Liver (tissue), 9 donors: ENCODE measurements around the gene SNUPN. TPM values are rescaled to one million over a fixed set of nuclear protein-coding genes. Genes with fewer than 3 reads are reported as not detected.

ENCODE experiments used
- DNase-seq: peaks from one replicate; pipeline ENCODE4 v3.0.0-alpha.2; 2017; ENCODE audit warnings: low spot score
- H3K27ac ChIP-seq, 2 donors: one replicate each; pipeline ENCODE4 v1.7.0; 2013; ENCODE audit warnings: inconsistent platforms in 2 of 2, low read length in 2 of 2, control low read depth in 1 of 2, low read depth in 1 of 2, mild to moderate bottlenecking in 1 of 2
- H3K27me3 ChIP-seq, 4 donors: one replicate each; pipeline versions ENCODE4 v1.6.1 to v1.7.0; 2013; ENCODE audit warnings: low read length in 3 of 4, inconsistent platforms in 1 of 4, mild to moderate bottlenecking in 1 of 4, moderate library complexity in 1 of 4; ENCODE audit not compliant: control insufficient read depth in 4 of 4, insufficient read depth in 4 of 4
- H3K36me3 ChIP-seq, 4 donors: one replicate each; pipeline versions ENCODE4 v1.6.1 to v1.7.0; 2013; ENCODE audit warnings: low read length in 3 of 4, mild to moderate bottlenecking in 3 of 4, low read depth in 1 of 4, moderate library complexity in 1 of 4; ENCODE audit not compliant: control insufficient read depth in 4 of 4, insufficient read depth in 3 of 4
- H3K4me1 ChIP-seq, 4 donors: one replicate each; pipeline versions ENCODE4 v1.6.1 to v1.7.0; 2013; ENCODE audit warnings: low read length in 3 of 4, mild to moderate bottlenecking in 3 of 4, moderate library complexity in 1 of 4; ENCODE audit not compliant: control insufficient read depth in 4 of 4, insufficient read depth in 4 of 4
- H3K4me3 ChIP-seq, 3 donors: one replicate each; pipeline versions ENCODE4 v1.6.1 to v1.7.0; 2013; ENCODE audit warnings: low read length in 3 of 3, control low read depth in 1 of 3, low read depth in 1 of 3, mild to moderate bottlenecking in 1 of 3
- H3K9ac ChIP-seq, 2 donors: one replicate each; pipeline ENCODE4 v1.7.0; 2013; ENCODE audit warnings: low read length in 2 of 2, mild to moderate bottlenecking in 2 of 2, moderate library complexity in 2 of 2, control low read depth in 1 of 2, low read depth in 1 of 2
- H3K9me3 ChIP-seq, 4 donors: one replicate each; pipeline versions ENCODE4 v1.6.1 to v1.7.0; 2013; ENCODE audit warnings: low read length in 3 of 4; ENCODE audit not compliant: control insufficient read depth in 4 of 4
- CTCF ChIP-seq: fragments of 150-350 bp; IDR thresholded peaks from 2 replicates; pipeline ENCODE4 v1.5.1; 2017; ENCODE audit warnings: improper control_type of control experiment, low read depth, low read length; ENCODE audit not compliant: missing input control
- EGR1 ChIP-seq, 2 donors: IDR thresholded peaks; 2 replicates each; pipeline ENCODE4 v1.6.1; 2016 to 2018; ENCODE audit warnings: antibody characterized with exemption in 2 of 2, low read depth in 2 of 2
- FOXA1 ChIP-seq: IDR thresholded peaks from 2 replicates; pipeline ENCODE4 v1.6.1; 2016; ENCODE audit warnings: antibody characterized with exemption
- FOXA2 ChIP-seq: IDR thresholded peaks from 2 replicates; pipeline ENCODE4 v1.6.1; 2016; ENCODE audit warnings: antibody characterized with exemption
- GABPA ChIP-seq, 2 donors: IDR thresholded peaks in 1 of 2; conservative IDR thresholded peaks in 1 of 2; 2 replicates each; pipeline ENCODE4 v1.6.1; 2016; ENCODE audit warnings: antibody characterized with exemption in 2 of 2, mild to moderate bottlenecking in 1 of 2, moderate library complexity in 1 of 2
- HNF4G ChIP-seq: IDR thresholded peaks from 2 replicates; pipeline ENCODE4 v1.6.1; 2016; ENCODE audit warnings: antibody characterized with exemption
- MAX ChIP-seq: IDR thresholded peaks from 2 replicates; pipeline ENCODE4 v1.6.1; 2016; ENCODE audit warnings: antibody characterized with exemption
- NR2F2 ChIP-seq: IDR thresholded peaks from 2 replicates; pipeline ENCODE4 v1.6.1; 2016; ENCODE audit warnings: antibody characterized with exemption
- RAD21 ChIP-seq, 2 donors: IDR thresholded peaks; 2 replicates each; pipeline ENCODE4 v1.6.1; 2016; ENCODE audit warnings: antibody characterized with exemption in 2 of 2, mild to moderate bottlenecking in 2 of 2
- RXRA ChIP-seq, 2 donors: IDR thresholded peaks; 2 replicates each; pipeline ENCODE4 v1.6.1; 2017 to 2018; ENCODE audit warnings: antibody characterized with exemption in 2 of 2, mild to moderate bottlenecking in 1 of 2
- SP1 ChIP-seq: IDR thresholded peaks from 2 replicates; pipeline ENCODE4 v1.6.1; 2018; ENCODE audit warnings: antibody characterized with exemption, mild to moderate bottlenecking
- TAF1 ChIP-seq: conservative IDR thresholded peaks from 2 replicates; pipeline ENCODE4 v1.6.1; 2016; ENCODE audit warnings: antibody characterized with exemption, mild to moderate bottlenecking
- YY1 ChIP-seq: IDR thresholded peaks from 2 replicates; pipeline ENCODE4 v1.6.1; 2016; ENCODE audit warnings: antibody characterized with exemption, mild to moderate bottlenecking
- ZBTB33 ChIP-seq: IDR thresholded peaks from 2 replicates; pipeline ENCODE4 v1.6.1; 2016; ENCODE audit warnings: antibody characterized with exemption
- WGBS: extraction: QIAGEN DNeasy Blood & Tissue Kit; methylation state at CpG from one replicate; pipeline ENCODE4 v1.1.7; 2013; 5-methylcytosine and 5-hydroxymethylcytosine counted together
- polyA plus RNA-seq, 2 donors: library from polyadenylated mRNA; stranded (reverse) in 1 of 2; unstranded in 1 of 2; fragments of 200-250 nt in 1 of 2; fragments of >200 nt in 1 of 2; fragmentation: Nextera tagmentation in 1 of 2; extraction: Ambion mirVana in 1 of 2; gene quantifications; one replicate each; pipeline versions ENCODE4 v1.2.1 to v1.2.3, GENCODE V29; 2013 to 2015
- total RNA-seq, 2 donors: library from RNA; depleted of rRNA; stranded (reverse); fragments of >200 nt; gene quantifications; one replicate each; pipeline ENCODE4 v1.2.3, GENCODE V29; 2014
- TF ChIP-seq, protein P1 (sequence below): IDR thresholded peaks from 2 replicates; pipeline ENCODE4 v1.6.1; 2016; ENCODE audit warnings: antibody characterized with exemption, mild to moderate bottlenecking
- TF ChIP-seq, protein P2 (sequence below): IDR thresholded peaks from 2 replicates; pipeline ENCODE4 v1.6.1; 2016; ENCODE audit warnings: antibody characterized with exemption
- donor health status: healthy.
- donor health status: healthy.
- donor health status: healthy.
- donor health status: healthy.
- donor health status: healthy.

SNUPN gene
- total and polyA plus RNA-seq, 4 donors, result 7.8 to 13.2 (median 12.1) TPM

GRCh38 chr15:75646112-75646943 is 20.8 kb upstream of the SNUPN start:
- H3K9ac ChIP-seq, result peak overlapping the region; percentile 55 to 70
- H3K9me3 ChIP-seq, result no peaks in the 10 kb centered on the region
- DNase-seq, result no peak
- peaks cover 0 to 3% (median 1%) of the 10 kb centered on the region in 4 donors for H3K36me3 ChIP-seq
- 42% methylated on average over 5 of the region's 5 CpGs for WGBS
- H3K27me3 ChIP-seq, result no peaks in the 10 kb centered on the region
- H3K4me3 ChIP-seq, result peak overlapping the region; percentile 81 to 91 (median 91)
- TF ChIP-seq ZBTB33 (no peak), EGR1 (IDR thresholded peaks at IDR 0.05; ENCODE audit: low read depth in 2 of 2) (no peak), RAD21 (IDR thresholded peaks at IDR 0.05) (no peak), SP1 (no peak), FOXA2 (no peak), TAF1 (no peak), MAX (no peak), YY1 (no peak), NR2F2 (no peak), RXRA (IDR thresholded peaks at IDR 0.05) (no peak), HNF4G (no peak), FOXA1 (no peak), CTCF (no peak), GABPA (IDR thresholded peaks at IDR 0.05 in 1 of 2, conservative IDR thresholded peaks at IDR 0.05 in 1 of 2) (no peak)
- TF ChIP-seq, protein P1, sequence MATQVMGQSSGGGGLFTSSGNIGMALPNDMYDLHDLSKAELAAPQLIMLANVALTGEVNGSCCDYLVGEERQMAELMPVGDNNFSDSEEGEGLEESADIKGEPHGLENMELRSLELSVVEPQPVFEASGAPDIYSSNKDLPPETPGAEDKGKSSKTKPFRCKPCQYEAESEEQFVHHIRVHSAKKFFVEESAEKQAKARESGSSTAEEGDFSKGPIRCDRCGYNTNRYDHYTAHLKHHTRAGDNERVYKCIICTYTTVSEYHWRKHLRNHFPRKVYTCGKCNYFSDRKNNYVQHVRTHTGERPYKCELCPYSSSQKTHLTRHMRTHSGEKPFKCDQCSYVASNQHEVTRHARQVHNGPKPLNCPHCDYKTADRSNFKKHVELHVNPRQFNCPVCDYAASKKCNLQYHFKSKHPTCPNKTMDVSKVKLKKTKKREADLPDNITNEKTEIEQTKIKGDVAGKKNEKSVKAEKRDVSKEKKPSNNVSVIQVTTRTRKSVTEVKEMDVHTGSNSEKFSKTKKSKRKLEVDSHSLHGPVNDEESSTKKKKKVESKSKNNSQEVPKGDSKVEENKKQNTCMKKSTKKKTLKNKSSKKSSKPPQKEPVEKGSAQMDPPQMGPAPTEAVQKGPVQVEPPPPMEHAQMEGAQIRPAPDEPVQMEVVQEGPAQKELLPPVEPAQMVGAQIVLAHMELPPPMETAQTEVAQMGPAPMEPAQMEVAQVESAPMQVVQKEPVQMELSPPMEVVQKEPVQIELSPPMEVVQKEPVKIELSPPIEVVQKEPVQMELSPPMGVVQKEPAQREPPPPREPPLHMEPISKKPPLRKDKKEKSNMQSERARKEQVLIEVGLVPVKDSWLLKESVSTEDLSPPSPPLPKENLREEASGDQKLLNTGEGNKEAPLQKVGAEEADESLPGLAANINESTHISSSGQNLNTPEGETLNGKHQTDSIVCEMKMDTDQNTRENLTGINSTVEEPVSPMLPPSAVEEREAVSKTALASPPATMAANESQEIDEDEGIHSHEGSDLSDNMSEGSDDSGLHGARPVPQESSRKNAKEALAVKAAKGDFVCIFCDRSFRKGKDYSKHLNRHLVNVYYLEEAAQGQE, result no peak
- TF ChIP-seq, protein P2, sequence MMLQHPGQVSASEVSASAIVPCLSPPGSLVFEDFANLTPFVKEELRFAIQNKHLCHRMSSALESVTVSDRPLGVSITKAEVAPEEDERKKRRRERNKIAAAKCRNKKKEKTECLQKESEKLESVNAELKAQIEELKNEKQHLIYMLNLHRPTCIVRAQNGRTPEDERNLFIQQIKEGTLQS, result no peak
- peaks cover 15 to 43% (median 36%) of the 10 kb centered on the region in 4 donors for H3K4me1 ChIP-seq
- H3K27ac ChIP-seq, result peak overlapping the region; percentile 96 to 99
